ENCODE results near the gene USP5.

- TF ChIP-seq CTCF (IDR thresholded peaks at IDR 0.05; ENCODE audit: extremely low read depth in 1 of 2, insufficient read depth in 1 of 2, low read depth in 1 of 2, low read length in 2 of 2) (no peak), POLR2A (IDR thresholded peaks at IDR 0.05; ENCODE audit: low read depth, low read length) (no peak), MAX (IDR thresholded peaks at IDR 0.05; ENCODE audit: insufficient read depth, insufficient read length) (no peak), JUN (IDR thresholded peaks at IDR 0.05; ENCODE audit: borderline replicate concordance, insufficient read depth, insufficient read length, low read depth) (no peak), POLR2AphosphoS5 (IDR thresholded peaks at IDR 0.05; ENCODE audit: insufficient read depth, low read depth, low read length) (no peak), EZH2 (IDR thresholded peaks at IDR 0.05; ENCODE audit: borderline replicate concordance, low read depth, low read length, severe bottlenecking) (no peak), MYC (IDR thresholded peaks at IDR 0.05; ENCODE audit: low read depth, low read length) (no peak)
Measured at GRCh38 chr12:6860942-6861341, 9.0 kb downstream of the USP5 start.
